ENCODE results near the gene NOTCH1.

GRCh38 chr9:136538599-136539426, 7.0 kb downstream of the NOTCH1 start:
- TF ChIP-seq, protein P1, sequence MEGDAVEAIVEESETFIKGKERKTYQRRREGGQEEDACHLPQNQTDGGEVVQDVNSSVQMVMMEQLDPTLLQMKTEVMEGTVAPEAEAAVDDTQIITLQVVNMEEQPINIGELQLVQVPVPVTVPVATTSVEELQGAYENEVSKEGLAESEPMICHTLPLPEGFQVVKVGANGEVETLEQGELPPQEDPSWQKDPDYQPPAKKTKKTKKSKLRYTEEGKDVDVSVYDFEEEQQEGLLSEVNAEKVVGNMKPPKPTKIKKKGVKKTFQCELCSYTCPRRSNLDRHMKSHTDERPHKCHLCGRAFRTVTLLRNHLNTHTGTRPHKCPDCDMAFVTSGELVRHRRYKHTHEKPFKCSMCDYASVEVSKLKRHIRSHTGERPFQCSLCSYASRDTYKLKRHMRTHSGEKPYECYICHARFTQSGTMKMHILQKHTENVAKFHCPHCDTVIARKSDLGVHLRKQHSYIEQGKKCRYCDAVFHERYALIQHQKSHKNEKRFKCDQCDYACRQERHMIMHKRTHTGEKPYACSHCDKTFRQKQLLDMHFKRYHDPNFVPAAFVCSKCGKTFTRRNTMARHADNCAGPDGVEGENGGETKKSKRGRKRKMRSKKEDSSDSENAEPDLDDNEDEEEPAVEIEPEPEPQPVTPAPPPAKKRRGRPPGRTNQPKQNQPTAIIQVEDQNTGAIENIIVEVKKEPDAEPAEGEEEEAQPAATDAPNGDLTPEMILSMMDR (IDR thresholded peaks at IDR 0.05; ENCODE audit: low read length) = no peak
- TF ChIP-seq EZH2 (optimal IDR thresholded peaks at IDR 0.05; ENCODE audit: low read depth, low read length) = no peak
- TF ChIP-seq EZH2phosphoT487 (IDR thresholded peaks at IDR 0.05; ENCODE audit: low read length) = no peak
